Vagina (tissue), 2 donors: Measurements from ENCODE around the gene ARSJ. TPM values are rescaled to one million over a fixed set of nuclear protein-coding genes. Genes with fewer than 3 reads are reported as not detected.

ENCODE experiments used
- DNase-seq, 2 donors: peaks; one replicate each; pipeline ENCODE4 v3.0.0-alpha.2; 2017; ENCODE audit errors: extremely low spot score in 2 of 2
- H3K27ac ChIP-seq: fragments of 200-600 bp; sonication (generic); one replicate; pipeline ENCODE4 v1.5.1; 2019
- H3K27me3 ChIP-seq: fragments of 200-600 bp; sonication (generic); one replicate; pipeline ENCODE4 v1.5.1; 2019
- H3K36me3 ChIP-seq, 2 donors: fragments of 200-600 bp; sonication (generic); one replicate each; pipeline ENCODE4 v1.5.1; 2017 to 2019
- H3K4me1 ChIP-seq: fragments of 200-600 bp; sonication (generic); one replicate; pipeline ENCODE4 v1.5.1; 2019
- H3K4me3 ChIP-seq, 2 donors: fragments of 200-600 bp; sonication (generic); 1 replicate in 1 of 2; 2 replicates in 1 of 2; pipeline ENCODE4 v1.5.1; 2016 to 2019
- H3K9me3 ChIP-seq: fragments of 200-600 bp; sonication (generic); one replicate; pipeline ENCODE4 v1.5.1; 2019
- CTCF ChIP-seq, 3 experiments: fragments of 450-650 bp in 2 of 3; fragments of 200-600 bp in 1 of 3; sonication (generic) in 1 of 3; IDR thresholded peaks; one replicate each; pipeline ENCODE4 v1.5.1; 2017 to 2019; ENCODE audit warnings: antibody characterized with exemption in 3 of 3, mild to moderate bottlenecking in 2 of 3, moderate library complexity in 2 of 3
- POLR2A ChIP-seq, 2 donors: fragments of 450-650 bp; IDR thresholded peaks; one replicate each; pipeline ENCODE4 v1.6.1; 2017; ENCODE audit warnings: antibody characterized with exemption in 2 of 2, mild to moderate bottlenecking in 2 of 2, moderate library complexity in 2 of 2
- POLR2AphosphoS5 ChIP-seq, 2 donors: sonication (generic); formaldehyde crosslinking; IDR thresholded peaks; one replicate each; pipeline ENCODE4 v1.9.0; 2017; ENCODE audit warnings: antibody characterized with exemption in 2 of 2, mild to moderate bottlenecking in 2 of 2, low read depth in 1 of 2; ENCODE audit not compliant: insufficient read depth in 1 of 2
- intact Hi-C: fragments of 100-400 bp; cut with DNase I; formaldehyde crosslinking; loops from one replicate; pipeline ENCODE4 v1.15.1; 2023
- total RNA-seq: library from RNA; depleted of rRNA; stranded (reverse); fragments of >200 nt; gene quantifications from one replicate; pipeline ENCODE4 v1.2.3, GENCODE V29; 2016

ARSJ gene
- total RNA-seq, 1 donor from 2014 or later = 5.4 TPM

- no peak for DNase-seq
Measured at GRCh38 chr4:113919611-113920010, 59.8 kb downstream of the ARSJ start.

GRCh38 chr4:113919145-113919544, 60.3 kb downstream of the ARSJ start:
- Histone ChIP-seq H3K27me3 (no peaks in the 10 kb centered on the region), H3K4me1 (peaks cover 7% of the 10 kb centered on the region), H3K36me3 (no peaks in the 10 kb centered on the region), H3K9me3 (no peaks in the 10 kb centered on the region), H3K4me3 (no peak overlapping the region), H3K27ac (no peak overlapping the region)
- TF ChIP-seq POLR2A (IDR thresholded peaks at IDR 0.05) (no peak), CTCF (IDR thresholded peaks at IDR 0.05) (no peak), POLR2AphosphoS5 (IDR thresholded peaks at IDR 0.05; ENCODE audit: insufficient read depth in 1 of 2, low read depth in 1 of 2) (no peak)
- intact Hi-C loops = no loop called here
- DNase-seq = no peak

More at GRCh38 chr4:113919611-113920010, 59.8 kb downstream of the ARSJ start:
- Histone ChIP-seq H3K9me3 (no peaks in the 10 kb centered on the region), H3K4me3 (no peak overlapping the region), H3K27me3 (no peaks in the 10 kb centered on the region), H3K36me3 (no peaks in the 10 kb centered on the region), H3K27ac (no peak overlapping the region), H3K4me1 (peaks cover 7% of the 10 kb centered on the region)
- intact Hi-C loops = no loop called here
- TF ChIP-seq POLR2A (IDR thresholded peaks at IDR 0.05) = no peak
- TF ChIP-seq CTCF (IDR thresholded peaks at IDR 0.05) = no peak
- TF ChIP-seq POLR2AphosphoS5 (IDR thresholded peaks at IDR 0.05; ENCODE audit: insufficient read depth in 1 of 2, low read depth in 1 of 2) = no peak

- H3K36me3 ChIP-seq = no peaks in the 10 kb centered on the region
- no peaks in the 10 kb centered on the region for H3K9me3 ChIP-seq
- no peak for TF ChIP-seq POLR2AphosphoS5 (IDR thresholded peaks at IDR 0.05; ENCODE audit: insufficient read depth in 1 of 2, low read depth in 1 of 2)
- no peak for TF ChIP-seq POLR2A (IDR thresholded peaks at IDR 0.05)
- TF ChIP-seq CTCF (IDR thresholded peaks at IDR 0.05) = no peak
- H3K27me3 ChIP-seq = no peaks in the 10 kb centered on the region
- H3K4me1 ChIP-seq = no peaks in the 10 kb centered on the region
- H3K27ac ChIP-seq = no peak overlapping the region
- DNase-seq = no peak
- intact Hi-C loops = no loop called here
- no peak overlapping the region for H3K4me3 ChIP-seq
Measured at GRCh38 chr4:113908829-113909228, 70.6 kb downstream of the ARSJ start.

- H3K27me3 ChIP-seq = no peaks in the 10 kb centered on the region
- no peak overlapping the region for H3K4me3 ChIP-seq
- intact Hi-C loops = no loop called here
- H3K36me3 ChIP-seq = no peaks in the 10 kb centered on the region
- H3K27ac ChIP-seq = no peak overlapping the region
- no peak for DNase-seq
- no peak for TF ChIP-seq CTCF (IDR thresholded peaks at IDR 0.05)
- no peak for TF ChIP-seq POLR2AphosphoS5 (IDR thresholded peaks at IDR 0.05; ENCODE audit: insufficient read depth in 1 of 2, low read depth in 1 of 2)
- no peak for TF ChIP-seq POLR2A (IDR thresholded peaks at IDR 0.05)
- H3K9me3 ChIP-seq = no peaks in the 10 kb centered on the region
- no peaks in the 10 kb centered on the region for H3K4me1 ChIP-seq
Measured at GRCh38 chr4:113907559-113907958, 71.9 kb downstream of the ARSJ start.

- no peaks in the 10 kb centered on the region for H3K9me3 ChIP-seq
- intact Hi-C loops = no loop called here
- no peak overlapping the region for H3K27ac ChIP-seq
- TF ChIP-seq CTCF (IDR thresholded peaks at IDR 0.05) (no peak), POLR2AphosphoS5 (IDR thresholded peaks at IDR 0.05; ENCODE audit: insufficient read depth in 1 of 2, low read depth in 1 of 2) (no peak), POLR2A (IDR thresholded peaks at IDR 0.05) (no peak)
- H3K4me3 ChIP-seq = no peak overlapping the region
- no peaks in the 10 kb centered on the region for H3K4me1 ChIP-seq
- H3K36me3 ChIP-seq = no peaks in the 10 kb centered on the region
- no peak for DNase-seq
- no peaks in the 10 kb centered on the region for H3K27me3 ChIP-seq
Measured at GRCh38 chr4:113905301-113905700, 74.1 kb downstream of the ARSJ start.
